Measurements from ENCODE around the gene DMAC2L. TPM values are rescaled to one million over a fixed set of nuclear protein-coding genes. Genes with fewer than 3 reads are reported as not detected.
A peak's percentile ranks its signal among the peaks of the same experiment; 100 is the strongest.

Gene DMAC2L
- total RNA-seq, 4 donors from 2014 or later = 7.7 to 23.9 (median 15.7) TPM

DNA sequence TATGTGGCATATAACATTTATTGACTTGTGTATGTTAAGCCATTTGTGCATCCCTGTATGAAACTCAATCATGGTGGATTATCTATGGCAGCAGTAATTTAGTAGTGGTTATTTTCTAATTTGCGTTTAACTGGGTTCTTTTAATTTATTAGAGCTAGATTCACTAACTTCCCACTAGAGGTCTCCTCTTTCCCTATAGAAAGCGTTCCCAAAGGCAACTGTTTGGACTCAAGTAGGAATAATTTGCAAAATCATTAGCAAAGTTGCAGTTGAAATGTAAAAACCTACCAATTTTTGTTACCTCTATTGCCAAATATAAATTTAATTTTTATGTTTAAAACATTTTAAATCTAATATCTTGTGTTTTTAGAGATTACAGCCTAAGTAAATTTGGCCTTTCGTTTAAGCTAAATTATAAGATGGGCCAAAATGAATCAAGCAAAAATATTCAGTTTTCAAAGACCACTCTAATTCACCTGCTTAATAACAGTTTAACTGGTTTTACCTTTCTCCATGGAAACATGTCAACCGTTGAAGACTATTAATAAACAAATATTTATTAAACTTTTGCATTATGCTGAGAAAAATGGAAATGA, 6.0 kb downstream of the DMAC2L start:
- TF ChIP-seq POLR2A (IDR thresholded peaks at IDR 0.05) (no peak), CTCF (IDR thresholded peaks at IDR 0.05) (peak; percentile 15 to 79 (median 58))
- Histone ChIP-seq H3K9me3 (no peaks in the 10 kb centered on the region), H3K27me3 (no peaks in the 10 kb centered on the region), H3K4me3 (no peak overlapping the region), H3K36me3 (peaks cover 0 to 5% (median 0%) of the 10 kb centered on the region in 3 donors), H3K4me1 (peaks cover 0 to 12% (median 2%) of the 10 kb centered on the region in 4 donors), H3K27ac (no peak overlapping the region)
- DNase-seq = no peak

DNA sequence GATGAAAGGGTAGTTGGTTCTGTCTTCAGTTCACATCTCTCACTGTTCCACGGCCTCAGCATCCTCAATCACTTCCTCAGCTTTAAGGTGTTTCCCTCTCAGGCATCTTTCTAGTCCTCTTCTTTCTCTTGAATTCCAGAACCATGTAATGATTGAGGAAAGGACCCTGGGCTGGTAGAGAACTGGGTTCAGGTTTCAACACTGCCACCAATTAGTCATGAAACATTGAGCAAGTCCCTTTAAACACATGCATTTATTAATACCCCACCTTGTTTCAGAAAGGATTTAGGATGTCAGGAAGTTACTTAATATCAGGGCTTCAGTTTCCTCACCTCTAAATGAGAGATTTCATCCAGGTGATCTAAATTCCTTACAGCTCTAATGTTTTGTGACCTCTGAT, 7.2 kb downstream of the DMAC2L start:
- Histone ChIP-seq H3K4me3 (no peak overlapping the region), H3K27me3 (no peaks in the 10 kb centered on the region), H3K4me1 (peaks cover 0 to 7% (median 0%) of the 10 kb centered on the region in 4 donors), H3K27ac (no peak overlapping the region), H3K9me3 (no peaks in the 10 kb centered on the region), H3K36me3 (peaks cover 0 to 11% (median 0%) of the 10 kb centered on the region in 3 donors)
- TF ChIP-seq CTCF (IDR thresholded peaks at IDR 0.05) = no peak
- no peak for TF ChIP-seq POLR2A (IDR thresholded peaks at IDR 0.05)
- no peak for DNase-seq

GRCh38 chr14:50319721-50320120, 7.6 kb downstream of the DMAC2L start:
- Histone ChIP-seq H3K9me3 (no peaks in the 10 kb centered on the region), H3K4me3 (no peak overlapping the region), H3K27me3 (no peaks in the 10 kb centered on the region), H3K36me3 (peaks cover 0 to 11% (median 0%) of the 10 kb centered on the region in 3 donors), H3K4me1 (peaks cover 0 to 7% (median 0%) of the 10 kb centered on the region in 4 donors), H3K27ac (no peak overlapping the region)
- TF ChIP-seq CTCF (IDR thresholded peaks at IDR 0.05) (no peak), POLR2A (IDR thresholded peaks at IDR 0.05) (no peak)
- DNase-seq = no peak

GRCh38 chr14:50320283-50320682, 8.2 kb downstream of the DMAC2L start:
- H3K27ac ChIP-seq = peak overlapping the region in 3 of 4 donors; percentile 36 to 72 (median 72)
- H3K9me3 ChIP-seq = no peaks in the 10 kb centered on the region
- H3K36me3 ChIP-seq = peaks cover 0 to 17% (median 0%) of the 10 kb centered on the region in 3 donors
- H3K4me3 ChIP-seq = no peak overlapping the region
- peak in 1 of 3 donors; percentile 51 for DNase-seq
- TF ChIP-seq POLR2A (IDR thresholded peaks at IDR 0.05) (no peak), CTCF (IDR thresholded peaks at IDR 0.05) (no peak)
- H3K27me3 ChIP-seq = no peaks in the 10 kb centered on the region
- H3K4me1 ChIP-seq = peaks cover 0 to 7% (median 0%) of the 10 kb centered on the region in 4 donors

DNA sequence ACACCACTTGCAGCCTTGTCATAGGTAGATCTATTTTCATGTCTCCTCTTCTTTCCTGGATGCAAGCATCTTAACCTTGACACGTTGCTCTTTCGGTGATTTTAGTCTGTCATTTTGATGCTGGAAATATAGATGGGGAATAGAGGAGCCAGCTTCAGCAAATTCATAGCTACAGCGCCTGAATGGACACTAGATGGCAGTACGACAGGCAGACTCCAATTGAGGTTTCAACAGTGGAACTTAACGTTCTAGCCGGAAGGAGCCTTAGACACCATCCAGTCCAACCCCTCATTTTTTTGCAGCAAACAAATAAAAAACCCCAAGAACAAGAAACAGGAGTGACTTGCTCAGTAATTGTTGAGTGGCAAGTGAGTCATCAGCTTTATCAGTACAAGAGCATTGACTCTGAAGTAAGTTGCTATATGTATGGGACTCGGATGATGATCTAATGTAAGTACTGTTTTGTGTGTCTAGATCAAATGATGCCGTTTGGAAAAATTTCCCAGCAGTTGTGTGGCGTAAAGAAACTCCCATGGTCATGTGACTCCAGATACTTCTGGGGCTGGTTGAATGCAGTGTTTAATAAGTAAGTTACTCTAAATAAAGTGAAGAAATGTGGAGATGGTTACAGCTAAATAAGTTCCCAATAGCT, 9.0 kb downstream of the DMAC2L start:
- H3K27ac ChIP-seq = peak overlapping the region; percentile 36 to 72 (median 56)
- peaks cover 0 to 24% (median 0%) of the 10 kb centered on the region in 3 donors for H3K36me3 ChIP-seq
- peaks cover 0 to 7% (median 0%) of the 10 kb centered on the region in 4 donors for H3K4me1 ChIP-seq
- H3K9me3 ChIP-seq = no peaks in the 10 kb centered on the region
- peak; percentile 48 to 94 (median 88) for TF ChIP-seq CTCF (IDR thresholded peaks at IDR 0.05)
- no peak for TF ChIP-seq POLR2A (IDR thresholded peaks at IDR 0.05)
- DNase-seq = peak in 2 of 3 donors; percentile 54 to 86
- H3K4me3 ChIP-seq = peak overlapping the region in 1 of 4 donors; percentile 22
- H3K27me3 ChIP-seq = no peaks in the 10 kb centered on the region

Data from Peyer's patch (tissue), 4 donors.